Erythroblast (primary cell): ENCODE results near the gene AFM.

Source experiments
- DNase-seq, 2 experiments: peaks; one replicate each; lab custom pipeline; 2025; lab: John Stamatoyannopoulos, UW
- GATA1 ChIP-seq: IDR thresholded peaks from 2 replicates; pipeline ENCODE4 v1.6.1; 2011; ENCODE audit warnings: low read depth, mild to moderate bottlenecking, control low read depth, low read length, moderate library complexity
- POLR2A ChIP-seq: IDR thresholded peaks from 2 replicates; pipeline ENCODE4 v1.6.1; 2011; ENCODE audit warnings: mild to moderate bottlenecking, low read length

AFM gene

DNA sequence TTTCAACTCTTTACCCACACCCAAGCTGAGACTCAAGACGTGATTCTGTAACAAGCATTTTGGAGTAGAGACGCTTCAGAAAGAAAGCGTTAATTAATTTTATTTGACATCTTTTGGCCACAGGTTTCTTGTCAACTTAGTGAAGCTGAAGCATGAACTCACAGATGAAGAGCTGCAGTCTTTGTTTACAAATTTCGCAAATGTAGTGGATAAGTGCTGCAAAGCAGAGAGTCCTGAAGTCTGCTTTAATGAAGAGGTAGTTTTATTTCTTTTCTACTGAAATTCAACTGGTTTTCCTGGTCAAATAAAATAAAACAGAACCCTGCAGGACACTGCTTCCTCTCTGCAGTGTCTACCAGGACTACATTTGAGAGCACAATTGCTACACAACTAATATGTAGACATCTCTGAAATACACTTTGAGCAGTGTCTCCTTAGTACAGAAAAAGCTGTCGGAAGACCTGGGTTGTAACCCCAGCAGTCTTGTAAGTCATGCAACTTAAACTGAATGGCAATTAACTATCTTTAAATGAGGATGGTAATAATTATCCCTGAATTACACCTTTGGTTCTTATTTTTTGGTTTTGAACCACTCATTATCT is 20.2 kb downstream of the AFM start:
- DNase-seq, result no peak
- TF ChIP-seq POLR2A, result no peak

DNA sequence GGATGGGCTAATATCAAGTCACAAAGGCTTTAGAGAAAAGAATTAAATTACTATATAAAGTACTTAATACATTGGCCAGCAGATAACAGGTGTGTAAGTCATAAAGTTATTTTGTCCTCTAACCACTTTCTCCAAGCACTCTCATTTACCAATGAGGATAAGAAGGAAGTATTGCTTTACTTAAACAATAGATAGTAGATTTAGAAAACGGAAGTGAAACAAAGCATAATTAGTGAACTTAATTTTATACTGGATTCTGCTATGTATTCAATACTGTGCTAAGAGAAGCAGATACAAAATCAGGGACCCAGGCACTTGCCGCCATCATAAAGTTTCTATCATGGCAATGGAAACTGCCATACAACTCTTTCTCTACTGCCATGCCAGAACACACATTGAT is 24.0 kb downstream of the AFM start:
- TF ChIP-seq POLR2A (no peak), GATA1 (no peak)
- DNase-seq, result no peak

DNA sequence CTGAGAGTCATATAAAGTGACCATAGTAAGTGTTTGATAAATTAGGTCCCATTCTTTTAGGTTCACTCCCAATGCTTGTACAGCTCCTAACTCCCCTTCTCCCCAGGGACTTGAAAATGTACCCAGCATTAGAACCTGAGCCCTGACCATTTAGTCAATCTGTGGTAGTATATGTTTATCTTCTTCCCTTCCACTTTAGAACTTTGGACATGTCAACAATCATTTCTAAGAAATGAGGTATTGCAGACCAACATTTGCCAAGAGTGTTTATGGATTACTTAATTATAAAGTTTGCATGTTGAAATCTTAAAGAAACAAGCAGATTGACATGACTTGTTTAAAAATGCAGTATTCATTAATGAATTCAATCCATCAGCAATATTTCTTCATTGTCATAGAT is 26.0 kb downstream of the AFM start:
- no peak for DNase-seq
- TF ChIP-seq POLR2A, result no peak
- no peak for TF ChIP-seq GATA1

DNA sequence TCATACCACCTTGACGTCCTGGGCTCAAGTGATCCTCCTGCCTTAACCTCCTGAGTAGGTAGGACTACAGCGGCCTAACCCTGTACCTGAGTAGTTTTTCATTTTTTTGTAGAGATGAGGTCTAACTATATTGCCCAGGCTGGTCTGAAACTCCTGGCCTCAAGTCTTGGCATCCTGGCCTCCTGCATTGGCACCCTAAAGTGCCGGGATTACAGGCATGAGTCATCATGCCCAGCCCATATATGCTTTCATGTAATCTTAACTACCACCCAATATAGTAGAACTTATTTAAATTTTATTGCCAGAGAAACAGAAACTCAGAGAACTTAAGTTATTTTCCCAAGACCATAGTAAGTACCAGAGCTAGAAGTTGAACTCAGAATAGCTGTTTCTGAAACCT is 27.1 kb downstream of the AFM start:
- DNase-seq, result no peak
- TF ChIP-seq POLR2A (no peak), GATA1 (no peak)

DNA sequence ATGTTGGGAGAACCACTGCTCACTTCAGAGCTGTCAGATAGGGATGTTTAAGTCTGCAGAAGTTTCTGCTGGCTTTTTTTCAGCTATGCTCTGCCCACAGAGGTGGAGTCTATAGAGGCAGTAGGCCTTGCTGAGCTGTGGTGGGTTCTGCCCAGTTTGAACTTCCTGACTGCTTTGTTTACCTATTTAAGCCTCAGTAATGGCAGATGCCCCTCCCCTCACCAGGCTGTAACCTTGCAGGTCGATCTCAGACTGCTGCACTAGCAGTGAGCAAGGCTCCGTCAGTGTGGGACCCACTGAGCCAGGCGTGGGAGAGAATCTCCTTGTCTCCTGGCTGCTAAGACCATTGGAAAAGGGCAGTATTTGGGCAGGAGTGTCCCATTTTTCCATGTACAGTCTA is 36.8 kb downstream of the AFM start:
- no peak for TF ChIP-seq POLR2A
- TF ChIP-seq GATA1, result no peak
- DNase-seq, result no peak

DNA sequence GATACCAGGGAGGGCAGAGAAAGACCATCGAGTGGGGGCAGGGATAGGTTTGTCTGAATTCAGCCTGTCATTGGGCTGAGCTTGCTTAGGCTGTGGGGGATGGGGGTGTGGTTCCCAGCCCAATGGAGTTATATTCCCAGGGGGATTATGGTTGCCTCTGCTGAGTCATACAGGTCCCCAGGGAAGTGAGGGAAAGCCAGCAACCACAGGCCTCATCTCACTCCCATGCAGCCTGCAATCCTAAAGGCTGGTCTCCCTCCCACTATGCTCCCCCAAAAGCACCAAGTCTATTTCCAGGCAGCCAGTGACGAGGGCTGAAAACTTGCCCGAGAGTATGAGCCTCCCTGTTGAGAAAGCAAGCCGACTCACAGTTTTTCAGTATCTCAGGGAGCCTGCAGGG is 39.3 kb downstream of the AFM start:
- TF ChIP-seq GATA1, result no peak
- TF ChIP-seq POLR2A, result no peak
- no peak for DNase-seq

DNA sequence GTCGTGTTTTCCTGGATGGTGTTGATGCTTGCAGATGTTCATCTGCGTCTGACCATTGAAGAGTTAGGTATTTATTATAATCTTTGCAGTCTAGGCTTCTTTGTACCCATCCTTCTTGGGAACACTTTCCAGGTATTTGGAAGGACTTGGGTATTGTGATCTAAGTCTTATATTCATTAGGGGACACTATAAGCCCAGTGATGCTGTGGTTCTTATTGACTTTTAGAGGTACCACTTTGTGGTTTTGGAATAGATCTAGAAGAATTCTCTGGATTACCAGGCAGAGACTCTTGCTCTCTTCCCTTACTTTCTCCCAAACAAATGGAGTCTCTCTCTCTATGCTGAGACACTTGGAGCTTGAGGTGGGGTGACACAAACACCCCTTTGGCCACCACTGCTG is 41.6 kb downstream of the AFM start:
- TF ChIP-seq GATA1 (no peak), POLR2A (no peak)
- DNase-seq, result no peak

DNA sequence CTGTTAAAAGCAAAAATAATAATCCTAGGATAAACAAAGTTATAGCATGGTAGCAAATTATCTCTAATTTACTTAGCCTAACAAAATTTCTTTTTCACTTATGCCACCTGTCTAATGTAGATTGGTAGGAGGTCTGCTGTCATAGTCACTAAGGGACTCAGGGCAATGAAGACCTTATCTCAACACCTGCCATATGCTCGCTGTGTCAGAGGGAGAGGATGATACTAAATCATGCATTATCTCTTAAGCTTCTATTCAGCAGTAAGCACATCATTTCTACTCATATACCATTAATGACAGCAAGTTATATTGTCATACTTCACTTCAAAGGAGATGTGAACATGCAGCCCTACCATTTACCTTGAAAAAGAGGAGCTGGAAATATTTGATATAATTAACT is 44.1 kb downstream of the AFM start:
- DNase-seq, result no peak
- TF ChIP-seq GATA1, result no peak
- no peak for TF ChIP-seq POLR2A

DNA sequence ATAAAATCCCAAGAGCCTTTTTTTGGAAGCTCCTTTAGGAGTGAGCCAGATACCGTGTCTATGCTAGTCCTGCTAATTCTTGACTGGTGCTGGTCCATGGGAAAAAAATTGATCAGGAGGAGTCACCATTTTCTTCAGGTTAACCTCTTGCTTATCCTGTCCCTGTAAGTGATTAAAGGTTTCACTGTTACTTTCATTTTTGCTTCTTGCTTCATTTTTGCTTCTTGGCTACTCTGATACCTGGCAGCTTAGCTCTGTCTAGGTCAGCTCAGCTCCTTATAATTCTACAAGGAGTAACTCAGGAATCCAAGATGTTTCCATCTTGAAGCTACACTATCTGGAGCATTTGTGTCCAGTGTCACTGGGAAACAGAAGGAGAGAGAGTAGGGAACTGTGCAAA is 45.7 kb downstream of the AFM start:
- TF ChIP-seq GATA1 (no peak), POLR2A (no peak)
- DNase-seq, result no peak

DNA sequence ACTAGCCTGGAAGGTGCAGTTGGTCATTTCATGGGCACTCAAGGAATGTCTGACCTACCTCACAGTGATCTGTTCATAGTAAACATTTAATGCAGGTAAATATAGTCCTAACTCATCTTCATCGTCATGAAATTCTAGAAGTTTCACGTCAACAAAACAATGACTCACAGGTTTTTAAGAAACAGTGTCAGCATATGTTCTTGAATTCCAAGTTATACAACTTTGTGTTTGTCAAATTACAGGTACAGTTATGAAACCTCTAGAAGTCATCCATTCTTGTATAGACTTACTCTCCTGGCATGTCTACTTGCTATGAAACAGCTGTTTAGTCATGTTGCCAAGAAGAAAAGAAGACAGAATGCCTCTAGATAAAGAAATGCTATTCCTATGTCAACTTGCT is 46.6 kb downstream of the AFM start:
- no peak for DNase-seq

DNA sequence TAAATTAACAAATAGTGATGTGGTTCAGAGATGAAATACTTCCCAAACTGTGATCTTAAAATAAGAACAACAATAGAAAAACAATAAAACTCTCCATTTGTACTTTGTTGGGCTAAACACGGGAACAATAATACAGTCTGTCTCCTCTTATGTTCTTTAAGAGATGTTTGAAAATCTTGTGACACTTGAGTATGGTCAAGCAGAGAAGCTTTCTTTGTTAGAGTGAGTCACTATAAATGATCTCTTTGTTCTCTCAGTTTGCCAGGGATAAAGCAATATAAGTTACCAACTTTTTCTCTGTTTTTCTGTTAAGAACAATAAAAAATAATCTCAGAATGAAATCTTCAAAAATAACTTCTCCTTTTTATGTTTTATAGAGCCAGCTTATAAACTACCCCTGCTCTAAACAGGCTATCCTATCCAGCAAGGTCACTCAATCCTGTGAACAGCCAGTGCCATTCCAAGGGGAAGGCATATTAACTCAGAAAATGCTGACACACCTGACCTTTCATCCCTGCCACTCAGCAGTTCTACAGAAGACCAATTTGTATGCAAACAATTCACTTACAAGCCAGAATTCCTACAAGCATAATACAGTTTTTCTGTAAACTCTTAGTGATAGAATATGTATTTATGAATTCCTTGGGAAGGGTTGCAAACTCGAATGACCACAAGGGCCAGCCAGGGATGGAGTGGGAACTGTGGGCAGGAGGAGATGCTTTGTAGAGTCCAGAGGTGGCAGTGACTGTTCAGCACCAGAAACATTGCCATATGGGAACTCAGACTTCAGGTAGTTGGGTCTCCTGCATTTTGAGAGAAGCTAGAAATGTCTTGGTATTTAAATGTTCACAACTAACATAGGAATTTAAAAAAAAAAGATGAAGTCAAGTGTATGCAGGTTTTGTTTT is 52.2 kb downstream of the AFM start:
- DNase-seq, result no peak
- TF ChIP-seq GATA1, result no peak

More for the DNA sequence above, 46.6 kb downstream of the AFM start:
- TF ChIP-seq GATA1 (no peak), POLR2A (no peak)

DNA sequence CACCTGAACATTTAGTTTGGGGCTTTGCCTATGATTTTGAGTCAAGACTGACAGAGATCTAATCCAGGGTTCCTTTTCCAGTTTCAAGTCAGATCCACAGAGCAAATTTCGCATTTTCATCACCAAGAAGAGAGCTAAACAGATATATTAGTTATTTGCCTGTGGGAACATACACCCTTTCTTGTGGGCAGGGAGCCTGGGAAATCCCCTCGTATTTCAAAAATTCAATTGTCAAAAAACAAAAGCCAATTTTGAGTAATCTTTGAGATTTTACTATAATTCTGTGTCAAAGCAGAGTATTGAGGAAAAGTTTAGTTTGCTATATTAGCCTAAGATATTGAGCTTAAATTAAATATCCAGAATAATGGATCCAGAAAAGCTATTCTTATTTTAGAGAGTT is 56.6 kb downstream of the AFM start:
- TF ChIP-seq POLR2A (no peak), GATA1 (no peak)
- no peak for DNase-seq

DNA sequence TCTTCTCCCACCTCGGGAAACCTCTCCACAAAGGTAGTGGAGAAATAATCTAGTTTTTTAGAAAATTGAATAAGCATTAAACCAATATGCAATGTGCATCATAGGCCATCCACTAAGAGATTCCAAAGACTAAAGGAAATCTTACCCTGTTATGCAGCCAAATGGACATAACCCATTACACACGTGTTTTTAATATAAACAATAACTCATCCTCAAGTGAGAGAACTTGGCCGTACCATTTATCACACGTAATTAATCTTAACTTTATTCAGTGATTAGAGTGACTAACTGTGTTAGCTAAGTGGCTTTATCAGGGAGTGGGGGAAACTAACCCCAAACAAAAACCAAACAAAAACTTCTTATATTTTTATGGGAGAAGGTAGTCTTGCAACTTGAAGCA is 57.8 kb downstream of the AFM start:
- no peak for DNase-seq
- TF ChIP-seq GATA1 (no peak), POLR2A (no peak)

DNA sequence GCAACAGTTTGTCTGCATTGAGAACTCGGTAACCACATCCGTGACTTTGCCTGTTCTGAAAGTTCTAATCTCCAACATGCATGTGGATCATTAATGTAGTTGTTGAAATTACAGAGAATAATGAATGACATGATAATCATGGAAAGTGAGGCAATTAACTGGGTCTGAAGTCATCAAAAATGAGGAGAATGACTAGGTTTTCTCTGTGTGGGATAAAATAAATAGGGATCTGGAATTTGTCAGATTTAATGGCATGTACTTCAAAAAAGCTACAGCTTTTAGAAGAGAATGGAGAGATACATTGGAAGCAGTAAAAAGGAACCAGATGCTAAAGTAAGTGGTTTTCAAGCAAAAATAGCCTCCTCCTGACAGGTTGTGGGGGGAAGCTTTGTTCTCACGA is 59.3 kb downstream of the AFM start:
- no peak for DNase-seq
- TF ChIP-seq GATA1 (no peak), POLR2A (no peak)

DNA sequence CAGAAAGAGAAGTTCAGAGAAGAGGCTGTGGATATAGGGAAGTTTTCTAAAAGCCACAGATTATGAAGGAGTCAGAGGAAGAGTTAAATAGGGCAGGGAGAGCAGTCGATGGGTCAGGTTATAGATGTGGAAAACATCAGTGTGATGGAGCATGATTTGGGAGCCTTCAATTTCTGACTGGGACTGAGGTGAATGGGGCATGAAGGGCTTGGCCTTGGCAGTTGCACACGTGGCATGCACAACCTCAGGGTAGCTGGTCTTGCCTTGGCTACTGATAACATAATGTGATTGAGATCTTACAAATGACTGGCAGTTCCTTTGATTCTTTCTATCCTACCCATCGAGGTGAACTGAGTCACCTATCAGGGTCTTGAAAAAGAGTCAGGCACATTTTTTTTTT is 59.7 kb downstream of the AFM start:
- TF ChIP-seq GATA1 (no peak), POLR2A (no peak)
- DNase-seq, result no peak
